ENCODE data around the gene C1QTNF3.
"Not testable (repeated sequence)": the region's sequence is repeated elsewhere in the genome, so short reads cannot be mapped to it uniquely, and the experiment has no call there.

Gene C1QTNF3, protein sequence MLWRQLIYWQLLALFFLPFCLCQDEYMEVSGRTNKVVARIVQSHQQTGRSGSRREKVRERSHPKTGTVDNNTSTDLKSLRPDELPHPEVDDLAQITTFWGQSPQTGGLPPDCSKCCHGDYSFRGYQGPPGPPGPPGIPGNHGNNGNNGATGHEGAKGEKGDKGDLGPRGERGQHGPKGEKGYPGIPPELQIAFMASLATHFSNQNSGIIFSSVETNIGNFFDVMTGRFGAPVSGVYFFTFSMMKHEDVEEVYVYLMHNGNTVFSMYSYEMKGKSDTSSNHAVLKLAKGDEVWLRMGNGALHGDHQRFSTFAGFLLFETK

GRCh38 chr5:34043099-34043876 is at the start of gene C1QTNF3:
Gene C1QTNF3 (minus strand): TSS chr5:34043213. CDS start chr5:34043125, 88 bp downstream.
- no peak for DNase-seq

DNA sequence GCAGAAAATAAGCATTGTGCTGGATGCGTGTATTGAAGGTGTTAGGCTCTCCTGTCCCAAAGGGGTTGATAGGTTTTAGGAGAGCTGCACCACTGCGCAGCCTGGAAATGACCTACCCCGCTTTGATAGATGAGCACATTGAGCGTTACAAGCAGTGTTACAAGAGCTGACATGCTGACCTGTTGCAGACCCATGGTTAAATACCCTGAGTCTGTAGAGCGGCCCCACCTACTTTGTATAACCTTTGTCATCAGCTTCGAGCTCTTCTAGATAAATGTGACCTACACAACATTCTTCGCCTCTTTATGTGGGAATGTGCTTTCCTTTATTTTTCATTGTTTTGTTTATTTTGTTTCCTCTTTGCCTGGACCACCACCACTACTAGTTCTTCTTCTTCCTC is 48.0 kb upstream of the C1QTNF3 start:
- DNase-seq: not testable (repeated sequence)

GRCh38 chr5:34089802-34090201 is 46.8 kb upstream of the C1QTNF3 start:
- DNase-seq: not testable (repeated sequence)

DNA sequence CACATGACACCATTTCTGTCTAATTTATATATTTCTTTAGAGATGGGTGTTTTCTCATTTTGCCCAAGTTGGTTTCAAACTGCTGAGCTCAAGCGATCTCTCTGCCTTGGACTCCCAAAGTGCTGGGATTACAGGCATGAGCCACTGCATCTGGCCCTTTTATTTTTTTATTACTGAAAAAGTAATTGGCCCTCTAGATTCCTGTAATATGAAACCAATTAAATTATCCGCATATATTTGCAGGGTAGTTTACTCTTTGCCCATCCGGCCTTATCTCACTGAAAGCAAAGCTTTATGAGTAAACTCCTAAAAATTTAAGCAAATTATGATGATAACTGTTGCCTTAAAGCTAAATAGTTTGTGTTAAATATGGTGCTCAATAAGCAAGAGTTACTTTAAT is 44.7 kb upstream of the C1QTNF3 start:
- not testable (repeated sequence) for DNase-seq

DNA sequence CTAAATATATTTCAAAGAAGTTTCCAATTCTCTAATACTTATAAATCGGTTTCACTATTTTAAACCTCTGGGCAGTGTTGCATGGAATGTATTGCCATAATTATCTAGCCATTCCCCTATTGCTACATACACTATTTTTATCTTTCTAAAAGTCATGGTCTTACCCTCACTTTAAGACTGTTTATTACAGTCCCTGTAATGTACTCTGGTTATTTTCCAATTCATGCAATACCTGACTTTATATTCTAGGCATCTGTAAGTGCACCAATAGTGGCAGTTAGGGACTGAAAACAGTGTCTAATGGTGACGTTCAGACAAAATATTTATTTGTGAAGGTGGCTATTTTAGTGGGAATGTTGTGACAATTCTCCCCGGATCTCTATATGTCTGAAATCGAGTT is 40.9 kb upstream of the C1QTNF3 start:
- not testable (repeated sequence) for DNase-seq

- not testable (repeated sequence) for DNase-seq
Observed at GRCh38 chr5:34079505-34079904, 36.5 kb upstream of the C1QTNF3 start.

DNA sequence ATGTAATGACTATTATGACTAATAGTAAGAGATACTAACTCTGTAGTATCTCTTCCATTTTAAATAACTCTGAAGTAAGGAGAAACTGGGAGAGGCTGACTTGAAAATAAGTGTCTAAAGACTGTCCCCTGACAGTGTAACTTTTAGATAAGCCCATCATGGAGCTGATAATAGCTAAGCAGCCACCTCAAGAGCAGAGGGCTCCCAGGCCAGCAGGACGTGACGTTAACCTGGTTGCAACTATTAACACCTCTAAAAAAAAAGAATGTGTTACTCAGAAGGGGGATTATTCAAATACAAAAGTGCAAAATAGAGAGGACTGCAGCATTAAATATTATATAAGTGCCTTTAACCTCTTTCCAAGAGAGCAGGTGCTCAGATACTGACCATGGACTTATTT is 34.6 kb upstream of the C1QTNF3 start:
- not testable (repeated sequence) for DNase-seq

GRCh38 chr5:34076719-34077364 is 33.8 kb upstream of the C1QTNF3 start:
- not testable (repeated sequence) for DNase-seq

DNA sequence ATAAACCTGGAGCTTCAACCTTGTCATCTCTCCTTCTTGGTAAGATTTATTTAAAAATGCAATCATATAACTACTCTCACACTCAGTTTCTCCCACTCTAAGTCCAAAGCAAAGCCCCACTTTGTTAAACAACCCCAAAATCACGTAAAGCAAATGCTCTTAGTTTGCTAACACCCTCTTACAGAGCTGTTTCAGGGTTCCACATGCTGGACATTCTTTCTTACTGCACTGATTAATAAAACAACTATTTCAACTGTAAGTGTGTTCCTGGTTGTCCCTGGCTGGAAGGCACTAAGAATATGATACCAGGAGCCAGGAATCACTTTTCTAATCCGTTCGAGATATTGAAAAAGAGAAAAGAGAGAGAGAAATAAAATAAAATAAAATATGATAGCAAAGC is 31.5 kb upstream of the C1QTNF3 start:
- not testable (repeated sequence) for DNase-seq

DNA sequence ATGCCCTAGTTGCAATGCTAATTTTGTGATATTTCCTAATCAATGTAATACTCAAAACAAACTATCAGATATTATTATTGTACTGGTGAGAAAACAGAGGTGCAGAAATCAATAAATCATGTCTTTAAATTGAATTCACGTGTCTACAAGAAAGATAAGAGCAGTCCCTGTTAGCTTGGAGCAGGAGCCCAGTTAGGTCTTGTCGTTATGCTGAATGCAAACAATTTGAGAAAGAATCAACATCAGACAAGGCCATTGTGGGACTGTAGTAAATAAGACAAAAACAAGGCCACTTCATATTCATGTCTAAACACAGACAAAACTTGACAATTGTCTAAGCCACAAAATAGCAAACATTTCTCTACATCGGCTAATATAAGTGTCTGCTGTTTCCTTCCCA is 31.1 kb upstream of the C1QTNF3 start:
- not testable (repeated sequence) for DNase-seq

- not testable (repeated sequence) for DNase-seq
Observed at GRCh38 chr5:34070626-34071025, 27.6 kb upstream of the C1QTNF3 start.

- no peak for DNase-seq
Observed at GRCh38 chr5:34064656-34065055, 21.6 kb upstream of the C1QTNF3 start.

GRCh38 chr5:34062419-34062818 is 19.4 kb upstream of the C1QTNF3 start:
- DNase-seq: no peak

DNA sequence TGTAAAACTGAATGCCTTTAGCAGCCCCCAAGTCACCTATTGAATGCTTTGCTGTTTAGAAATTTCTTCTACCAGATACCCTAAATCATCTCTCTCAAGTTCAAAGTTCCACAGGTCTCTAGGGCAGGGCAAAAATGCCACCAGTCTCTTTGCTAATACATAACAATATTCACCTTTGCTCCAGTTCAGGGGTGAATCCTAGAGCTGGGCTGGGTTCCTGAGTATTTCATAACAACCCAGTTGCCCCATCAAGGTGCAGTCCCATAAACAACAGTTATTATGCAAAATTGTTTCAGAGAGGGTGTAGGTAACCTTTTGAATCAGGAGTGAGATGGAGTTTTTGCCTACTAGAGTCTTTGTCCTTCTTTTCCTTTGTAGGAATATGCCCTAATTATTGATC is 19.0 kb upstream of the C1QTNF3 start:
- DNase-seq: no peak

GRCh38 chr5:34059977-34060376 is 17.0 kb upstream of the C1QTNF3 start:
- no peak for DNase-seq

DNA sequence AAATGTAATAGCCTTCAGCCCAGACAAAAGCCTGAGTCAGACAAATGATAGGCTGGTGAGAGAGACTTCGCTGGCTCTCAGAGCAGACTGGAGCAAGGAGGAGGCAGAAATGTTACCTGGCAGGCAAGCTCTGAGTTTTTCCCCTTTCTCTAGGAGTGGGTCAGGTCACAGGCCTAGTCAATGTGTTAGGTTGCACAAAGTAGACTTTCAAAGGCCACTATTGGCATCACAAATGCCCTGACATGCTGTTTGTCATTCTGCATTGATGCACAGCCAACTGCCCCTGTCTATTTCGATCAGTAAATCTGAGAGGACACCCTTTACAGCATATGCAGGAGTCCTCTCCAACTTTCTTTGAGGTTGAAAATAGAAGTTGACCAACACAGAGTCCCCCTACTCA is 15.5 kb upstream of the C1QTNF3 start:
- no peak for DNase-seq

GRCh38 chr5:34057569-34057968 is 14.6 kb upstream of the C1QTNF3 start:
- DNase-seq: no peak

GRCh38 chr5:34057118-34057517 is 14.1 kb upstream of the C1QTNF3 start:
- DNase-seq: no peak

GRCh38 chr5:34055667-34056066 is 12.7 kb upstream of the C1QTNF3 start:
- no peak for DNase-seq

GRCh38 chr5:34054400-34054729 is 11.4 kb upstream of the C1QTNF3 start:
- no peak for DNase-seq

DNA sequence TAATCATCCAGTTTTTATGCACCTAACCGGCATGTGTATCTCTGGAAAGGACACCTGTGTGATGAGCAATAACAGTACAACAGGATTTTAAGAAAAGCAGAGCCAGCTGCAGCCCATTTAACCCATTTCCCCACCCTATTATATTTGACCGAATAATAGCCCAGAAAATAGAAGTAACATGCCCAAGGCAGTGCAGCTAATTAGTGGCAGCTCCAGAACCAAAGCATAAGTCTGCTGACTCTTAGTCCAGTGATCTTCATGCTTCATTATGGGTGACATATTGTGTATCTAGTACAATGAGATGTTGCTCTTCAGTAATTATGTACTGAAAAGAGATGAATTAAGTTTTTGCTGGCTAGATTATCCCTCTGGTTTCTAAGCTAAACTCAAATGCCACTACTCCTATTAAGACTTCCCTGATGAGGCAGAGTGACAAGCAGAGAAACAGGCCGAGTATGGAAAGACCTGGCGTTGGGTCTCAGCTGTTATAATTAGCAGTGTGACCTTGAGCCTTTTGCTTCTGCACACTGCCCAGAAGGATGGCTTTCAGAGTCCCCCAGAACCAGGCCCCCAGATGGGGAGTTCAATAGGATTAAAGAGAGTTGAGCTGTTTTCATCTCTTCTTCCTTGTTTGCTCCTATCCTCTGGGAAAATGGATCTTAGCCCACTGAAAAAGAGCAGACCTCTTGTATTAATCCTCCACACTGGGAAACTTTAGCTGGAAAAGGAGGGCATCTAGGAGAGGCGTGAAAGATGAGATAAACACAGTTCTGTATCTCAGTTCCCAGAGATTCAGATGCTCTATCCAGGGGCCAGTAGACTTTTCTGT is 10.8 kb upstream of the C1QTNF3 start:
- DNase-seq: no peak

DNA sequence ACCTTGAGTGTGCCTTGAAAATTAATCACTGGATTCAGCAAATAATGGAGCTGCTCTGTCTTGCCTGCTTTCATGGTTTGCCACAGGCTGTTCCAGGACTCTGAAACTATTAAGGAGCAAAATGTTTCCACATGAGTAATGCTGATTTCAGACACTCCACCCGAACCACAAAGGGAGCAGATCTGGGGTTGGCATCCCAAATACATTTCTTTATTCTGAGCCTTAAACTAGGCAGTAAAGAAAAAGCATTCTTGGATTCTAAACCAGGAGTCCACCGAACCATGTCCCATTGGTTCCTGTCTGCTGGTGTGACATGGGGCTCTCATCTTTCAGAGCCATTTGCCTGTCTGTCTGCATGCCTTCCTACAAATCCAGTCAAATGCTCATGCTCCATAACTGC is 10.1 kb upstream of the C1QTNF3 start:
- DNase-seq: no peak

GRCh38 chr5:34051374-34051980 is 8.5 kb upstream of the C1QTNF3 start:
- no peak for DNase-seq
